ENCODE measurements around the gene MRPL51.
"Not testable (repeated sequence)": the region's sequence is repeated elsewhere in the genome, so short reads cannot be mapped to it uniquely, and the experiment has no call there.

The MRPL51 gene

DNA sequence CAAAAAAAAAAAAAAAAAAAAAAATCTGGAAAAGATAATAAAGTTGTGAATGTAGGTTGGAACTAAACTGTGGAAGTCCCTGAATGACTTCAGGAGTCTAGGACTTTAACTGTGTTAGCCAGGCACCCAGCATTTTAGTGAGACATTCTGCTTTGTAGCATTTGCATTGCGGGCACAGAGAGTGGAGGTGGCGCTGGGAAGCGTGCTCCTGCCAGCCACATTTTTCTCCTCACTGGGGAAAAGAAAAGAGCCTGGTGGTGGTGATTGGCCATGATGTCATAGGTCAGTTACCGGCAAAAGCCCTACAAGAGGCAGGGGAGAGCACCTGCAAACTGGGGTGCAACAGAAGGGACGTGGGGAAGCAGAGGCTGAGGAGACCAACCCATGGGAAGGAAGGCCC lies 31.6 kb upstream of the MRPL51 start:
- Mint-ChIP-seq H3K36me3 (peaks cover 34% of the 10 kb centered on the region), H3K27ac (no peak overlapping the region), H3K27me3 (no peaks in the 10 kb centered on the region), H3K9me3 (no peaks in the 10 kb centered on the region), H3K4me1 (no peaks in the 10 kb centered on the region), H3K4me3 (no peak overlapping the region)
- DNase-seq (ENCODE audit: low spot score in 2 of 2) = no peak
- ATAC-seq (ENCODE audit: low read depth) = no peak

DNA sequence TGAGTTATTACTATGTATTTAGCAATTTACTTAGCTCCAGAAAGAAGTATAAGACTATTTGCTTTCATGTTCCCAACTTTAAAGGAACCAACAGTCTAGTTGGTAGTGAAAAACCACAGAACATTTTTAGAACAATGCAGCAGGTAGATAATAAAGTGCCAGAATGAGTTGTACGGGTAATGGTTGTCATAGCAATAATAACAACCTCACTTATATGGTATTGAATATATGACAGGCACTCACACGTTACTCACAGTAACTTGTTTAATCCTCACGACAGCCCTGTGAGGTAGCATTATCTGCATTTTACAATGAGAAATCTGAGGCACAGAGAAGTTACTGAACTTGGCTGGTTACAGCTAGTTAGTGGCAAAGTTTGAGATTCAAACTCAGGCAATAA lies 30.6 kb upstream of the MRPL51 start:
- no peak overlapping the region for H3K27ac Mint-ChIP-seq
- H3K36me3 Mint-ChIP-seq = peaks cover 34% of the 10 kb centered on the region
- H3K4me1 Mint-ChIP-seq = no peaks in the 10 kb centered on the region
- no peak overlapping the region for H3K4me3 Mint-ChIP-seq
- no peaks in the 10 kb centered on the region for H3K9me3 Mint-ChIP-seq
- no peaks in the 10 kb centered on the region for H3K27me3 Mint-ChIP-seq
- DNase-seq (ENCODE audit: low spot score in 2 of 2) (no peak), ATAC-seq (ENCODE audit: low read depth) (no peak)

DNA sequence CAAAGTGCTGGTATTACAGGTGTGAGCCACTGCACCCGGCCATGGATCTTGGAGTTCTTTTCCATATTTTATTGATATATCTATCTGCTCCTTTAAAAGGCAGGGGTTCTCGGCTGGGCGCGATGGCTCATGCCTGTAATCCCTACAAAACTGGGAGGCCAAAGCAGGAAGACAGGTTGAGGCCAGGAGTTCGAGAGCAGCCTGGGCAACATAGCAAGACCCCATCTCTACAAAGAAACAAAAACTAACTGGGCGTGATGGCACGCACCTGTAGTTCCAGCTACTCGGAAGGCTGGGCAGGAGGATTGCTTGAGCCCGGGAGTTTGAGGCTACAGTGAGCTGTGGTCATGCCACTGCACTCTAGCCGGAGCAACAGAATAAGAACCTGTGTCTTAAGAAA lies 29.1 kb upstream of the MRPL51 start:
- no peaks in the 10 kb centered on the region for H3K27me3 Mint-ChIP-seq
- DNase-seq (ENCODE audit: low spot score in 2 of 2) (no peak), ATAC-seq (ENCODE audit: low read depth) (no peak)
- no peak overlapping the region for H3K4me3 Mint-ChIP-seq
- no peaks in the 10 kb centered on the region for H3K4me1 Mint-ChIP-seq
- H3K36me3 Mint-ChIP-seq = peaks cover 34% of the 10 kb centered on the region
- H3K9me3 Mint-ChIP-seq = no peaks in the 10 kb centered on the region
- H3K27ac Mint-ChIP-seq = no peak overlapping the region

DNA sequence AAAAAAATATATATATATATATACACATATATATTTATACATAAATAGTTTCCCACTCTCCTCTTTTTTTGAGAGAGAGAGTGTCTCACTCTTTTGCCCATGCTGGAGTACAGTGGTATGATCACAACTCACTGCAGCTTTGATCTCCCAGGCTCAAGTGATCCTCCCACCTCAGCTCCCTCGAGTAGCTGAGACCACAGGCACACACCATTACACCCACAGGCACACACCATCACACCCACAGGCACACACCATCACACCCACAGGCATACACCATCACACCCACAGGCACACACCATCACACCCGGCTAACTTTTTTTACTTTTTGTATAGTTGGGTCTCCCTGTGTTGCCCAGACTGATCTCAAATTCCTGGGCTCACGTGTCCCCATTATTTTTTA lies 27.1 kb upstream of the MRPL51 start:
- Mint-ChIP-seq H3K4me3 (no peak overlapping the region), H3K4me1 (no peaks in the 10 kb centered on the region), H3K27ac (no peak overlapping the region), H3K36me3 (peaks cover 37% of the 10 kb centered on the region), H3K9me3 (no peaks in the 10 kb centered on the region), H3K27me3 (no peaks in the 10 kb centered on the region)
- no peak for ATAC-seq (ENCODE audit: low read depth)
- DNase-seq (ENCODE audit: low spot score in 2 of 2) = no peak

DNA sequence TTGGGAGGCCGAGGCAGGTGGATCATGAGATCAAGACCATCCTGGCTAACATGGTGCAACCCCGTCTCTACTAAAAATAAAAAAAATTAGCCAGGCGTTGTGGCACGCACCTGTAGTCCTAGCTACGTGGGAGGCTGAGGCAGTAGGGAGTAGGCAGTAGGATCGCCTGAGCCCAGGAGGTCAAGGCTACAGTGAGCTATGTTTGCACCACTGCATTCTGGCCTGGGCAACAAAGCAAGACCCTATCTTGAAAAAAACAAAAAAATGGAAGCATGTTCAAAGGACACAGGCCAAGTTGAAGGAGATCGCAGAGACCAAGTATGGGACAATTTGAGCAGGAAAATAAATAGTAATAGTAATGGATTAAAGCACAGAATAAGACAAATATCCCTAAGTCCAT lies 15.0 kb upstream of the MRPL51 start:
- no peaks in the 10 kb centered on the region for H3K27me3 Mint-ChIP-seq
- DNase-seq (ENCODE audit: low spot score in 2 of 2) = no peak
- peaks cover 28% of the 10 kb centered on the region for H3K36me3 Mint-ChIP-seq
- no peaks in the 10 kb centered on the region for H3K9me3 Mint-ChIP-seq
- no peak overlapping the region for H3K4me3 Mint-ChIP-seq
- ATAC-seq (ENCODE audit: low read depth) = no peak
- peaks cover 3% of the 10 kb centered on the region for H3K4me1 Mint-ChIP-seq
- H3K27ac Mint-ChIP-seq = no peak overlapping the region

DNA sequence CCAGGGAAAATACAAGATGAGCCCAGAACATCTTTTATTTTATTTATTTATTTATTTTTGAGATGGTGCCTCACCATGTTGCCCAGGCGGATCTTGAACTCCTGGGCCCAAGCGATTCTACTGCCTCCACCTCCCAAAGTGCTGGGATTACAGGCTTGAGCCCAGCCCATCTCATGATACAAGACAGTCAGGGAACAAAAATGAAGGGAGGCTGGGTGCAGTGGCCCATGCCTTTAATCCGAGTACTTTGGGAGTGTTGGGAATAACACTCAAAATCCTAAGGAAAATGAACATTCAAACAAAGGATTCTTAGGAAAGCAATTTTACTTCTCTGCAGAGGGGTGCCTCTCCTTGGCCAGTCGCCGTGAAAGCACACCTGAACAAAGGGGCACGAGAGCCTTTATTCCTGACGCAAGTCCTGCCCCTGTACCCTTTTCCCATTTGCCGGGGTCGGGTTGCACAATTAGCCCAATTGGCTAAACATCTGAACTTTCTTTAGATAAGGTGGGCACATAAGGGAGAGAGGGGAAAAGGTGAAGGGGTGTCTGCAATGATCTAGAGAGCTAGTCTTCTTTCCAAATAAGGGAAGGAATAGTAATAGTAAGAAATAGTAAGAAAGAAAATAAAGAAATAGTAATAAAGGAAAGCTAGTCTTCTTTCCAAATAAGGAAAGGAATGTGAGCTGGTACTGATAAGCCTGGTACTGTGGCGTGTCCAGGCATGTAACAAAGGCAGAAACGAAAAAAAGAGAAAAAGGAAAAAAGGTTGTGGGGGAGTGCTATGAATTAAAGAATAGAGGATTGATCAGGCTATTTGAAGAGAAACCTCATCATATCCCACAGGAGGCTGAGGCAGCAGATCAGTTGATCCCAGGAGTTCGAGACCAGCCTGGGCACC lies 14.3 kb upstream of the MRPL51 start:
- no peak for DNase-seq (ENCODE audit: low spot score in 2 of 2)
- no peak for ATAC-seq (ENCODE audit: low read depth)
- Mint-ChIP-seq H3K4me3 (no peak overlapping the region), H3K36me3 (peaks cover 21% of the 10 kb centered on the region), H3K27me3 (no peaks in the 10 kb centered on the region), H3K9me3 (no peaks in the 10 kb centered on the region), H3K4me1 (peaks cover 3% of the 10 kb centered on the region), H3K27ac (no peak overlapping the region)

DNA sequence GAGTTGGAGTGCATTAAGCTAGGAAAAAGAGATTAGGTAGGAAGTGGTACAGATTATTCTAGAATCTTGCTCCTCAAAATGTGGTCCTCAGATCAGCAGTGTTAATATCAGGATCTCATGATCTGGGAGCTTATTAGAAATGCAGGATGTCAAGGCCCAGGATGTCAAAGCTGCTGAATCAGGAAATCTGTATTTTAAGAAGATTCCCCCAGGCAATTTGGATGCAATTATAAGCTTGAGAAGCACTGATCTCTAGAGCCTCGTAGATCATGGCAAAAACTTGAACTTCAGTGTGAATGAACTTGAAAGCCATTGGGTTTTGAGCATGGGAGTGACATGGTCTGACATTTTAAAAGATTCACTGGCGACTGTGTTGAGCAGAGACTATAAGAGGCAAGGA lies 7.4 kb upstream of the MRPL51 start:
- no peak for ATAC-seq (ENCODE audit: low read depth)
- H3K4me1 Mint-ChIP-seq = peaks cover 2% of the 10 kb centered on the region
- H3K9me3 Mint-ChIP-seq = no peaks in the 10 kb centered on the region
- H3K36me3 Mint-ChIP-seq = peaks cover 5% of the 10 kb centered on the region
- H3K27ac Mint-ChIP-seq = no peak overlapping the region
- DNase-seq (ENCODE audit: low spot score in 2 of 2) = no peak
- H3K4me3 Mint-ChIP-seq = no peak overlapping the region
- H3K27me3 Mint-ChIP-seq = no peaks in the 10 kb centered on the region

DNA sequence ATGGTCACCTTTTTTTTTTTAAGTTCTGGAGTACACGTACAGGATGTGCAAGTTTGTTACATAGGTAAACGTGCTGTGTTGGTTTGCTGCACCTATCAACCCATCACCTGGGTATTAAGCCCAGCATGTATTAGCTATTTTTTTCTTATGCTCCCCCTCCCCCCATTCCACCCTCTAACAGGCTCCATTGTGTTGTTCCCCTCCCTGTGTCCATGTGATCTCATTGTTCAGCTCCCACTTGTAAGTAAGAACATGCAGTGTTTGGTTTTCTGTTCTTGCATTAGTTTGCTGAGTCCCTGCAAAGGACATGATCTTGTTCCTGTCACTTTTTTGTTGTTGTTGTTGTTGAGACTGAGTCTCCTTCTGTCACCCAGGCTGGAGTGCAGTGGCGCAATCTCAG lies 4.2 kb upstream of the MRPL51 start:
- peaks cover 14% of the 10 kb centered on the region for H3K4me1 Mint-ChIP-seq
- not testable (repeated sequence) for H3K27ac Mint-ChIP-seq; H3K4me3 Mint-ChIP-seq; H3K27me3 Mint-ChIP-seq; ATAC-seq (ENCODE audit: low read depth); H3K36me3 Mint-ChIP-seq; H3K9me3 Mint-ChIP-seq; DNase-seq (ENCODE audit: low spot score in 2 of 2)

DNA sequence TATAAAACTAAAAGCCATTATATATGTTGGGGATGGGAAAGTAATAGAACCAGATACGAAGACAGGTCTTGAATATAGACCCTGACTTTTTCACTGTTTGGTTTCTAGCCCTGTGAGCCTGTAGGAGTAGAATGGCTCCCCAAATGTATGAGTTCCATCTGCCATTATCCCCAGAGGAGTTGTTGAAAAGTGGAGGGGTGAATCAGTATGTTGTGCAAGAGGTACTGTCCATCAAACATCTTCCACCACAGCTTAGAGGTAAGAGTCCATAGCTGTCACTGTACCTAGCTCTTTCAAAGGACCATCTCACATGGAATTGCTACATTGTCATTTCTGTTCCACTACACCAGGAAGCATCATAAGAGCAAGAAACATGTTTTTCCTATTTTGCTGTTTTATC lies 1.9 kb upstream of the MRPL51 start:
- Mint-ChIP-seq H3K4me3 (peak overlapping the region; percentile 97), H3K27me3 (no peaks in the 10 kb centered on the region), H3K9me3 (no peaks in the 10 kb centered on the region), H3K27ac (no peak overlapping the region), H3K36me3 (peaks cover 13% of the 10 kb centered on the region), H3K4me1 (peaks cover 14% of the 10 kb centered on the region)
- no peak for DNase-seq (ENCODE audit: low spot score in 2 of 2)
- ATAC-seq (ENCODE audit: low read depth) = no peak

DNA sequence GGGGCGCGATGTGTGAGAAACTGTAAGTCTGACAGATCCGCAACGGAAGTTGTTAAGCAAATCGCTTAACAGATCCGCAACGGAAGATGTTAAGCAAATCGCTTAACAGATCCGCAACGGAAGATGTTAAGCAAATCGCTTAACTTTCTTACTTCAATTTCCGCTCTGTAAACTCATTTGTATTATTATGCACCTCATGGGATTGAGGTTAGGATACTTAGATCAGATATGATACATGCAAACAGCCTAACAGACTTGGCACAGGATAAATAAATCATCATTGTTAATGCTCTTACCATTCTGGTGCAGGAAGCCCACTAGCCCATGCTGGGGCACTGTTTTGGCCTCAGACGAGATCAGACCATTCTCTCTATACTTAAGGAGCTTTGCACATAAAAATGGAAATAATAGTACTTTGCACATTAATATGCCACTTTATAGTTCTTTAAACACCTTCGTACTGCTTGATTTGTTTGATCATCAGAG lies 1.2 kb upstream of the MRPL51 start:
- Mint-ChIP-seq H3K27me3 (no peaks in the 10 kb centered on the region), H3K9me3 (no peaks in the 10 kb centered on the region), H3K36me3 (peaks cover 13% of the 10 kb centered on the region), H3K27ac (peak overlapping the region; percentile 98), H3K4me3 (peak overlapping the region; percentile 97), H3K4me1 (peaks cover 14% of the 10 kb centered on the region)
- DNase-seq (ENCODE audit: low spot score in 2 of 2) (no peak), ATAC-seq (ENCODE audit: low read depth) (no peak)

DNA sequence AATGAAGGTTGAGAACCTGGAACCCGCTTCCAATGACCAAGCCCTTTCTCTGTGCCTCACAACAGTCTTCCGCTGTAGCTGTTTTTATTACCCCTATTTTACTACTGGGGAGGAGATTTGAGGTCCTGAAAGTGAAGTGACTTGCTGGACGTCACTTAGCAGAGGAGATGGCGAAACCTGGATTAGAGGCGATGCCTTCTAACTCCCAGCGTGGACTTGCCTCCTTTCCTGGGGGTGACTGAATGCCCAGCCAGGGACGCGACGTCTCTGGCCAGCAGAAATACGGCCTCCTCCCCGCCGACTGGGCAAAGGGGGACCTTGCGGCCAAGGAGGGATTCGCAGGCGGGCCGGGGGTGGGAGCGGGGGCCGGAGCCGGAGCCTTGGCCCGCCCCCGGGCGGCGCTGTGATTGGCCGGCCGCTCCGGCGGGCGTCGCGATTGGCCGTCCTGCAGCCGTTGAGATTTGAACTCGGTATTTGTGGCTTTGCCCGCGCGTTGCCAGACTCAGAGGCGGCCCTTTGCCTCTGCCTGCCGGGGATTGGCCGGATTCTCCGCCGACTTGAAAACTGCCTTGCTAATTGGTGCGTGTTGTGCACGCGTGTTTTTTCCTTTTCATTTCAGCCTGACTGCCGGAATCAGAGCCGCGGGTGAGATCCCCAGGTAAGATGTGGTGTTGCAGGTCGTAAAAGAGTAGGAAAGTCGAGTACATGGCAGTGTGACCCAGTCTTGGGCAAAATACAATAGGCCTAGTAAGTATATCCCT lies 615 bp upstream of the MRPL51 start, which contains the start of gene NCAPD2:
Gene NCAPD2, plus strand, starts transcription at position 606 of the 761 bp plus-strand sequence. CDS start 997 bp downstream, outside the sequence.
- no peaks in the 10 kb centered on the region for H3K27me3 Mint-ChIP-seq
- H3K36me3 Mint-ChIP-seq = peaks cover 11% of the 10 kb centered on the region
- no peaks in the 10 kb centered on the region for H3K9me3 Mint-ChIP-seq
- DNase-seq (ENCODE audit: low spot score in 2 of 2) (peak; percentile 76 to 91), ATAC-seq (ENCODE audit: low read depth) (peak; percentile 82)
- peaks cover 14% of the 10 kb centered on the region for H3K4me1 Mint-ChIP-seq
- H3K27ac Mint-ChIP-seq = peak within 1 kb of the TSS; percentile 98
- H3K4me3 Mint-ChIP-seq = peak within 1 kb of the TSS; percentile 97

DNA sequence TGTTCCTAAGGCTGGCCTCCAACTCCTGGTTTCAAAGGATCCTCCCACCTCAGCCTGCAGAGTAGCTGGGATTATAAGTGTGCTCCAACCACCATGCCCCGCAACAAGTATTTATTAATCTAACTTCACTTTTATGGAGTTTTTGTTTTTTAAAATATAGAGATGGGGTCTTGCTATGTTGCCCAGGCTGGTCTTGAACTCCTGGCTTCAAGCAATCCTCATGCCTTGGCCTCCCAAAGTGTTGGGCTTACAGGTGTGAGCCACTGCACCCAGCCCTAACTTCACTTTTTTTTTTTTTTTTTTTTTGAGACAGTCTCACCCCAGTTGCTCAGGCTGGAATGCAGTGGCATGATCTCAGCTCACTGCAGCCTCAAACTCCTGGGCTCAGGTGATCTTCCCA lies 2.4 kb downstream of the MRPL51 start:
- not testable (repeated sequence) for H3K36me3 Mint-ChIP-seq; ATAC-seq (ENCODE audit: low read depth); DNase-seq (ENCODE audit: low spot score in 2 of 2); H3K4me3 Mint-ChIP-seq; H3K27me3 Mint-ChIP-seq; H3K27ac Mint-ChIP-seq; H3K9me3 Mint-ChIP-seq
- peaks cover 12% of the 10 kb centered on the region for H3K4me1 Mint-ChIP-seq

DNA sequence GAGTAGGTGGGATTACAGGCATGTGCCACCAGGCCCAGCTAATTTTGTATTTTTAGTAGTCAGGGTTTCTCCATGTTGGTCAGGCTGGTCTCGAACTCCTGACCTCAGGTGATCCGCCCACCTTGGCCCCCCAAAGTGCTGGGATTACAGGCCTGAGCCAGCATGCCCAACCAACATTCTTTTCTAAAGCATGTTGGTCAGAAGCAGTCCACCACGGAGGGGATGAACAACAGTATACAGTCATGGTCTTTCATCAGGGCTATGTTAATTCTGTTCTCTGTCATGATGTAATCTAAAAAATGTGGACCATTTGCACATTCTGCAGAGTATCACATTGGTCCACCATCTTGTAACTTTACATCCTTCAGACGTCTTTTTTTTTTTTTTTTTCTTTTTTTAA lies 3.6 kb downstream of the MRPL51 start:
- Mint-ChIP-seq H3K36me3 (peaks cover 9% of the 10 kb centered on the region), H3K27me3 (no peaks in the 10 kb centered on the region), H3K9me3 (no peaks in the 10 kb centered on the region), H3K4me3 (no peak overlapping the region), H3K27ac (no peak overlapping the region), H3K4me1 (peaks cover 3% of the 10 kb centered on the region)
- no peak for ATAC-seq (ENCODE audit: low read depth)
- DNase-seq (ENCODE audit: low spot score in 2 of 2) = no peak

DNA sequence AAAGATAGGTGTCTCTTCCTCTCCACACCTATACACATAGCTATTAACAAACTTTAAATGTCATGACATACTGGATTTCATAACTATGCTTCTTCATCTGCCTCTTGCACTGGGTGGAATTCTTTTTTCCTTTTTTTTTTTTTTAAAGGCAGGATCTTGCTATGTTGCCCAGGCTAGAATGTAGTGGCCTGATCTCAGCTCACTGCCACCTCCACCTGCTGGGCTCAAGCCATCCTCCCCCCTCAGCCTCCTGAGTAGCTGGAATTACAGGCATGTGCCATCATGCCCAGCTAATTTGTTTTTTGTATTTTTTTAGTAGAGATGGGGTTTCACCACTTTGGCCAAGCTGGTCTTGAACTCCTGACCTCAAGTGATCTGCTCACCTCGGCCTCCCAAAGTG lies 4.8 kb downstream of the MRPL51 start:
- DNase-seq (ENCODE audit: low spot score in 2 of 2) (no peak), ATAC-seq (ENCODE audit: low read depth) (no peak)
- Mint-ChIP-seq H3K9me3 (no peaks in the 10 kb centered on the region), H3K4me3 (no peak overlapping the region), H3K36me3 (peaks cover 9% of the 10 kb centered on the region), H3K27ac (no peak overlapping the region), H3K27me3 (no peaks in the 10 kb centered on the region), H3K4me1 (no peaks in the 10 kb centered on the region)

Data from memory B cell (primary cell).